Spleen (tissue), 11 donors: ENCODE data around the gene ME3. TPM values are rescaled to one million over a fixed set of nuclear protein-coding genes. Genes with fewer than 3 reads are reported as not detected.

Source experiments
- DNase-seq: peaks from one replicate; pipeline ENCODE4 v3.0.0-alpha.2; 2020
- H3K27ac ChIP-seq, 8 donors: fragments of 200-600 bp; sonication (generic) in 7 of 8; 1 replicate in 4 of 8; 2 replicates in 4 of 8; pipeline versions ENCODE4 v1.5.0 to v1.8.0; 2016 to 2021; ENCODE audit warnings: inconsistent platforms in 4 of 8, mild to moderate bottlenecking in 4 of 8, moderate library complexity in 1 of 8
- H3K27me3 ChIP-seq, 7 donors: fragments of 200-600 bp; sonication (generic) in 6 of 7; replicated peaks in 1 of 7; 1 replicate in 4 of 7; 2 replicates in 3 of 7; pipeline versions ENCODE4 v1.5.0 to v1.8.0; 2016 to 2021; ENCODE audit warnings: inconsistent platforms in 3 of 7, mild to moderate bottlenecking in 1 of 7
- H3K36me3 ChIP-seq, 6 donors: fragments of 200-600 bp; sonication (generic) in 5 of 6; 1 replicate in 4 of 6; 2 replicates in 2 of 6; pipeline versions ENCODE4 v1.5.0 to v1.8.0; 2016 to 2021; ENCODE audit warnings: inconsistent platforms in 2 of 6
- H3K4me1 ChIP-seq, 6 donors: fragments of 200-600 bp; sonication (generic) in 5 of 6; 1 replicate in 3 of 6; 2 replicates in 3 of 6; pipeline versions ENCODE4 v1.5.0 to v1.8.0; 2016 to 2021; ENCODE audit warnings: inconsistent platforms in 3 of 6
- H3K4me3 ChIP-seq, 8 donors: fragments of 200-600 bp; sonication (generic) in 7 of 8; 1 replicate in 4 of 8; 2 replicates in 4 of 8; pipeline versions ENCODE4 v1.5.0 to v1.8.0; 2016 to 2021; ENCODE audit warnings: inconsistent platforms in 4 of 8, mild to moderate bottlenecking in 4 of 8, moderate library complexity in 2 of 8
- H3K9me3 ChIP-seq, 8 donors: fragments of 200-600 bp; sonication (generic) in 7 of 8; 1 replicate in 4 of 8; 2 replicates in 4 of 8; pipeline versions ENCODE4 v1.5.0 to v1.8.0; 2016 to 2021; ENCODE audit warnings: inconsistent platforms in 4 of 8
- CTCF ChIP-seq, 11 experiments: fragments of 200-600 bp in 7 of 11; fragments of 450-650 bp in 4 of 11; sonication (generic) in 4 of 11; IDR thresholded peaks in 8 of 11; conservative IDR thresholded peaks in 3 of 11; 1 replicate in 7 of 11; 2 replicates in 4 of 11; pipeline versions ENCODE4 v1.4.0 to v1.8.0; 2016 to 2021; ENCODE audit warnings: antibody characterized with exemption in 11 of 11, inconsistent platforms in 4 of 11, mild to moderate bottlenecking in 1 of 11
- POLR2A ChIP-seq, 3 donors: fragments of 450-650 bp; IDR thresholded peaks; one replicate each; pipeline ENCODE4 v1.5.1; 2017; ENCODE audit warnings: antibody characterized with exemption in 3 of 3, mild to moderate bottlenecking in 1 of 3
- POLR2AphosphoS5 ChIP-seq, 3 donors: sonication (generic); formaldehyde crosslinking; IDR thresholded peaks; one replicate each; pipeline ENCODE4 v1.5.1; 2017; ENCODE audit warnings: antibody characterized with exemption in 3 of 3
- WGBS, 5 donors: extraction: QIAGEN DNeasy Blood & Tissue Kit in 3 of 5; methylation state at CpG; one replicate each; pipeline versions ENCODE4 v1.1.5 to v1.1.7; 2013 to 2018; 5-methylcytosine and 5-hydroxymethylcytosine counted together
- intact Hi-C: fragments of 100-400 bp; cut with DNase I; formaldehyde crosslinking; loops from one replicate; pipeline ENCODE4 v1.15.0; 2023; ENCODE audit warnings: low total_unique reads
- polyA plus RNA-seq, 3 donors: library from polyadenylated mRNA; stranded (reverse); fragments of 200-250 nt; gene quantifications; one replicate each; pipeline ENCODE4 v1.2.1, GENCODE V29; 2013
- total RNA-seq, 7 donors: library from RNA; depleted of rRNA in 3 of 7; stranded (reverse); fragments of >200 nt in 3 of 7; fragmentation: NEBNext Ultra II Directional in 4 of 7; extraction: Animal tissue kit (Norgen Biotek cat#: 25700) in 4 of 7; gene quantifications; one replicate each; pipeline versions ENCODE4 v1.1.0 to v1.2.1, GENCODE V29; 2016 to 2021
- donor health status: healthy with polysubstance abuse.
- donor health status: DM: no; HTN: no; CAD: no; lungs with moderate emphysema.
- donor health status: DM: no; HTN: no; CAD: no.
- donor health status: Bipolar disorder and iron deficiency.
- donor health status: healthy.
- donor health status: DM: no; HTN: no; CAD: no.
- donor health status: DM: yes; HTN: yes; CAD: no.

Gene ME3
- total and polyA plus RNA-seq, 10 donors = 6.4 to 25.9 (median 18.3) TPM

DNA sequence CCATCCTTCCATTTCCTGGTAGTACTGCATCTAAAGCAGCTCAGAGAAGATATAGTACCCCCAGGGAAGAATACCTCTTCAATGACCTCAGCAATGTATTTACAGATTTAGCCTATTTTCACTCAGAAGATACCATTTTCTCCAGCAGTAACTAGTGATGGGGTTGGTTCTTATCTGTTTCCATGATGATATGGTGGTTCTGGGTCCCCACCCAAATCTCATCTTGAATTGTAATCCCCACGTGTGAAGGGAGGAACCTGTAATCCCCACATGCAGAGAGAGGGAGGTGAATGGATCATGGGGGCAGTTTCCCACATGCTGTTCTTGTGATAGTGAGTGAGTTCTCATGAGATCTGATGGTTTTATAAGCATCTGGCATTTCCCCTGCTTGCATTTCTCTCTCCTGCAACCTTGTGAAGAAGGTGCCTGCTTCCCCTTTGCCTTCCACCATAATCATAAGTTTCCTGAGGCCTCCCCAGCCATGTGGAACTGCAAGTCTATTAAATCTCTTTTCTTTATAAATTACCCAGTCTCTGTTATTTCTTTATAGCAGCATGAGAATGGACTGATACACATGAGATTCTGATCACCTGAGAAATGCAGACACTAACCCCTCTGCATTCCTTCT, 158.6 kb downstream of the ME3 start:
- peaks cover 0 to 47% (median 30%) of the 10 kb centered on the region in 6 donors for H3K4me1 ChIP-seq
- H3K9me3 ChIP-seq = peaks cover 0 to 6% (median 0%) of the 10 kb centered on the region in 8 donors
- no peak overlapping the region for H3K27ac ChIP-seq
- no peaks in the 10 kb centered on the region for H3K27me3 ChIP-seq
- intact Hi-C loops = no loop called here
- TF ChIP-seq POLR2A (IDR thresholded peaks at IDR 0.05) (no peak), CTCF (IDR thresholded peaks at IDR 0.05 in 8 of 11, conservative IDR thresholded peaks at IDR 0.05 in 3 of 11) (no peak), POLR2AphosphoS5 (IDR thresholded peaks at IDR 0.05) (no peak)
- H3K4me3 ChIP-seq = no peak overlapping the region
- H3K36me3 ChIP-seq = no peaks in the 10 kb centered on the region
- no peak for DNase-seq
- 36 to 63% (median 56%) methylated on average over 1 of the region's 1 CpG for WGBS, 5 donors

DNA sequence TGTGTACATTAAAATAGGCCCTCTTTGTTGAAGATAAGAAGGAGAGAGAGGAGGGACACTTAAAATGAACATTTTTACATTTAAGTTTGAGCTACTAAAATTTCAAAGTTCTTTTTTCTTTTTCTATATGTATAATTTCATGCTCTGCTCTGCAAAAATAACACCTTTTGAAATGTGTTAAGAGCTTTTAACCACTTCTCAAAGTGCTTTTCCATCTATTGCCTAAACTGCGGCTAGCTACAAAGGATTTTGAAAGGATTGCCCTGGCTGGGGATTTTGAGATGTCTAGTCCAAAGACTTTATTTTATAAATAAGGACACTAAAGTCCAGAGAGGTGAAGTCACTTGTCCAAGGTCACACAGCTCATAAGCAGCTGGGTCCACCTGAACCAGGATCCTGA, 159.3 kb downstream of the ME3 start:
- 82 to 92% (median 88%) methylated on average over 1 of the region's 1 CpG for WGBS, 5 donors
- H3K9me3 ChIP-seq = peaks cover 0 to 6% (median 0%) of the 10 kb centered on the region in 8 donors
- intact Hi-C loops = no loop called here

DNA sequence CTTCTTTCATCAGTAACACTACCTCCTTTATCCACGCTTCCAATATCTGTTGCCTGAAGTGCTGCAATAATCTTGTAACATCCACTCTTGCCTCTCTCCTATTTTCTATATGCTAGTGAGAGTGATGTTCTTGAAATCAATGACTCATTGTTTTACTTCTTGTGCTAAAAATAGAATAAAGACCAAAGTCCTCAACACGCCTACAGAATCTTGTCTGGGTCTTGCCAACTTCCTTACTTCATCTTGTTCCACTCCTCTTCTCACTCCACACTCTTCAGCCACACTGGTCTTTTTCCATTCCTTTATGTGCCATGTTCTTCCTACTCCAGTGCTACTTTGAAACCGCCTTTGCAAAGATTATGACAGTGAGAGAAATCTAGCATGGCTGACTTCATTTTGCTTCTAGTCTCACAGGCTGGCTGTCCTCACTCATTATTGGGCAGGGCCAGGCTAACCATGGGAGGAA, 161.3 kb downstream of the ME3 start:
- TF ChIP-seq POLR2A (IDR thresholded peaks at IDR 0.05) (no peak), CTCF (IDR thresholded peaks at IDR 0.05 in 8 of 11, conservative IDR thresholded peaks at IDR 0.05 in 3 of 11) (no peak), POLR2AphosphoS5 (IDR thresholded peaks at IDR 0.05) (no peak)
- peaks cover 0 to 37% (median 28%) of the 10 kb centered on the region in 6 donors for H3K4me1 ChIP-seq
- no peak overlapping the region for H3K27ac ChIP-seq
- H3K36me3 ChIP-seq = no peaks in the 10 kb centered on the region
- H3K27me3 ChIP-seq = no peaks in the 10 kb centered on the region
- DNase-seq = no peak
- peaks cover 0 to 6% (median 0%) of the 10 kb centered on the region in 8 donors for H3K9me3 ChIP-seq
- no peak overlapping the region for H3K4me3 ChIP-seq
- 63 to 71% (median 65%) methylated on average over 3 of the region's 3 CpGs for WGBS, 5 donors
- intact Hi-C loops = no loop called here

More for the DNA sequence above, 159.3 kb downstream of the ME3 start:
- no peak for DNase-seq
- H3K27me3 ChIP-seq = no peaks in the 10 kb centered on the region
- H3K36me3 ChIP-seq = no peaks in the 10 kb centered on the region
- H3K4me1 ChIP-seq = peaks cover 0 to 43% (median 30%) of the 10 kb centered on the region in 6 donors
- no peak for TF ChIP-seq CTCF (IDR thresholded peaks at IDR 0.05 in 8 of 11, conservative IDR thresholded peaks at IDR 0.05 in 3 of 11)
- TF ChIP-seq POLR2AphosphoS5 (IDR thresholded peaks at IDR 0.05) = no peak
- no peak for TF ChIP-seq POLR2A (IDR thresholded peaks at IDR 0.05)
- no peak overlapping the region for H3K4me3 ChIP-seq
- H3K27ac ChIP-seq = no peak overlapping the region

DNA sequence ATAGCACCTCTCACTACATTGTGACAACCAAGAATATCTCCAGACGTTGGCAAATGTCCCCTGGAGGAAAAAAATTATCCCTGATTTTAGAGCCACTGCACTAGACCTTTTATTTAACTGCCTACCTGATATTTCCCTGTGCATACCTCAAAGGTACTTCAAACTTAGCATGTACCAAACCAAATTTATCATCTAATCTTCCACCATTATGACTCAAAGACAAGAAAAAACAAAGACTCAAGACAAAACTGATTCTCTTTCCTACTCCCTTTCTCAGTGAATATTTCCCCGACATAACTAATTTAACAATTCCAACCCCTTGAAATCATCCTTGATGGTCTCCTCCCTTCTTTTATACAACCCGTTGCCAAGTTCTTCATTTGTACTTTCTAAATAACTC, 161.7 kb downstream of the ME3 start:
- H3K27me3 ChIP-seq = no peaks in the 10 kb centered on the region
- peaks cover 0 to 6% (median 0%) of the 10 kb centered on the region in 8 donors for H3K9me3 ChIP-seq

More for the DNA sequence above, 161.7 kb downstream of the ME3 start:
- no peak for DNase-seq
- WGBS, 5 donors = 69 to 78% (median 75%) methylated on average over 3 of the region's 3 CpGs
- no peak overlapping the region for H3K27ac ChIP-seq
- no peak overlapping the region for H3K4me3 ChIP-seq
- TF ChIP-seq CTCF (IDR thresholded peaks at IDR 0.05 in 8 of 11, conservative IDR thresholded peaks at IDR 0.05 in 3 of 11) (no peak), POLR2AphosphoS5 (IDR thresholded peaks at IDR 0.05) (no peak), POLR2A (IDR thresholded peaks at IDR 0.05) (no peak)
- no peaks in the 10 kb centered on the region for H3K36me3 ChIP-seq
- intact Hi-C loops = no loop called here
- H3K4me1 ChIP-seq = peaks cover 0 to 32% (median 26%) of the 10 kb centered on the region in 6 donors
